ENCODE data around the gene GLIPR1L2. TPM values are rescaled to one million over a fixed set of nuclear protein-coding genes. Genes with fewer than 3 reads are reported as not detected.
"Not testable (repeated sequence)": the region's sequence is repeated elsewhere in the genome, so short reads cannot be mapped to it uniquely, and the experiment has no call there.

GLIPR1L2 gene
- polyA plus RNA-seq (ENCODE audit: insufficient read length in 10 of 10): 1 to 10 TPM in 5 of 10 donors, under 1 TPM in 5; 0.23 to 2.0 (median 1.1) TPM
- long read RNA-seq, donor 1: 0 reads
- long read RNA-seq, donor 2, partial matches to known transcripts: 0 of 1 reads
- long read RNA-seq, donor 2, other reads (novel, unspliced or antisense): 0 of 1 reads
- long read RNA-seq, donor 3: 0 reads
- long read RNA-seq, donor 4: 0 reads
- long read RNA-seq, donor 5: 0 reads
- long read RNA-seq, donor 6: 0 reads
- long read RNA-seq, donor 7: 0 reads
- long read RNA-seq, donor 8: 0 reads
- long read RNA-seq, donor 9: 0 reads

- peak; percentile 96 to 98 (median 97) for DNase-seq
These were observed at the start of gene GLIPR1L2 for GRCh38 chr12:75390899-75391538. GLIPR1L2 (plus strand) TSS chr12:75391089; CDS start chr12:75391117, 28 bp downstream.

GRCh38 chr12:75341873-75342272 lies 49.0 kb upstream of the GLIPR1L2 start:
- DNase-seq: no peak

- DNase-seq: no peak
These were observed 45.4 kb upstream of the GLIPR1L2 start for GRCh38 chr12:75345531-75345930.

- not testable (repeated sequence) for DNase-seq
These were observed 44.7 kb upstream of the GLIPR1L2 start for GRCh38 chr12:75346215-75346614.

DNA sequence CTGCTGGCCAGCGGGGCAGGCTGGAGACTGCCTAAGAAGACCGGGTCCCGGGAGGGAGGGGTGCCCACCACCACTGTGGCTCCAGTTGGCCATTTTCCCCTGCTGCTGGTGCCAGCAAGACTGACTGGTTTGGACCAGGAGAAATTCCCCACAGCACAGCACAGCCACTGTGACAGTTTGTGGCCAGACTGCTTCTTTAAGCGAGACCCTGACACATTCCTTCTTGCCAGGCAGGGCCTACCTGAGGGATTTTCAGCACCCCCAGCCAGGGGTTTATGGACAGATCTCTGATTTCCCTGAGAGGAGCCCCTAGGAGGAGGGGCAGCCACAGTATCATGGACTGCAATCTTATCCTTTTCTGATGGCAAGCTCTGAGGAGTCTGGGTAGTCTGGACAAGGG lies 40.9 kb upstream of the GLIPR1L2 start:
- DNase-seq: no peak

DNA sequence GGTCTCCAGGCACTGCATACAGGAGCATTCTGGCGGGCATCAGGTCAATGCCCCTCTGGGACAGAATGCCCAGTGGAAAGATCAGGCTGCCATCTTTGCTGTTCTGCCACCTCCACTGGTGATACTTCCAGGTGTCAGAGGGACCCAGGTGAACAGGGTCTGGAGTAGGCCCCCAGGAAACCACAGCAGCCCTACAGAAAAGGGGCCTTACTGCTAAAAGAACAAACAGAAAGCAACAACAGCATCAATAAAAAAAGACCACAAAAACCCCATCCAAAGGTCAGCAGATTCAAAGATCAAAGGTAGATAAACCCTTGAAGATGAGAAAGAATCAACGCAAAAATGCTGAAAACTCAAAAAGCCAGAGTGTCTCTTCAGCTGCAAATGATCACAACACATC lies 40.5 kb upstream of the GLIPR1L2 start:
- DNase-seq: no peak

- no peak for DNase-seq
These were observed 36.9 kb upstream of the GLIPR1L2 start for GRCh38 chr12:75354011-75354410.

- no peak for DNase-seq
These were observed 30.0 kb upstream of the GLIPR1L2 start for GRCh38 chr12:75360920-75361319.

GRCh38 chr12:75361408-75361807 lies 29.5 kb upstream of the GLIPR1L2 start:
- DNase-seq: no peak

DNA sequence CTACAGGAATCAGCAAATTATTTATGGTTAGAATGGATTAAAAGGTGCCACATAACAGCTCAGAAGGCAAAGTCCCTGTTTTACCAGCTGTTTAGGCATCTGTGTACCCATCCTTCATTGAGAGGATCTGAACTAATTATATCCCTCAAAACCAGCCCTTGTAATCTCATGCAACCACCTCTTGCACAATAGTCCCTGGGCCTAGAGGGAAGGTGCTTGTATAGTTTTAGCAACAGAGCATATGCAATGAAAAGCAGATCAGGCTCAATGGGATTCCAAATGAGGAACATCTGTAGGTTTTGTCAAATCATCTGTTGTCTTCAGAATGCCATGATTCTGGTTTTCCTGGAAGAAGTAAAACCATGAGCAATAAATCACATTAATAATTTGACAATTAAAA lies 26.0 kb upstream of the GLIPR1L2 start:
- DNase-seq: no peak

DNA sequence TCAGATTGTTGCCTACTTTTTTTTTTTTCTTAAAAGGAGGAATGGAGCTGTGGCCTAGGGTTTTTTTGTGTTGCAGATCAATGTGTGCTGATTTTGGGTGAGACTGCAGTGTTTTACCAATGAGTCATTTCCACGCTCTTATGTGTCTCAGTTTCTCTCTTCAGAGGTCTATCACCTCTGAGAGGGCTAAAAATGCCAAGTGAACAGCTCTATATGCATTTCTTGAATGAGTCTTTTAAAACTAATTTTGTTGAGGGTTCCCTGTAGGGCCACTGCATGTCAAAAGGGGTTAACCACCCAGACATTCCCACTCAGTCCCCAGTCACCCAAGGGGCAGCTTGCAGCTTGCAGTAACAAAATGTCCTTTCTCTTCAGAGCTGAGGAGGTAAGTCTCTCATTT lies 24.3 kb upstream of the GLIPR1L2 start:
- DNase-seq: no peak

DNA sequence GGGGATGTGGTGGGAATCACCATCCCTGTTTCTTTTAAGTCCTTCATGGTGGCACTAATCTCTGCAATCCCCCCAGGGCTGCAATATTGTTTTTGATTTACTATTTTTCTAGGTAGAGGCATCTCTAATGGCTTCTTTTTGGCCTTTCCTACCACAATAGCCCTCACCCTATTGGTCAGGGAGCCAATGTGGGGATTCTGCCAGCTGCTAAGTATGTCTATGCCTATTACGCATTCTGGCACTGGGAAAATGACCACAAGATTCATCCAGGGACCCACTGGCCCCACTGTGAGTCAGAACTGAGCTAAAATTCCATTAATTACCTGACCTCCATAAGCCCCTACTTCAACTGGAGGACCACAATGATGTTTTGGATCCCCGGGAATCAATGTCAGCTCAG lies 15.9 kb upstream of the GLIPR1L2 start:
- DNase-seq: no peak

- no peak for DNase-seq
These were observed 12.5 kb upstream of the GLIPR1L2 start for GRCh38 chr12:75378354-75378753.

- peak in 1 of 3 donors; percentile 26 for DNase-seq
These were observed 1.8 kb upstream of the GLIPR1L2 start for GRCh38 chr12:75389061-75389460.

- DNase-seq: peak in 1 of 3 donors; percentile 4
These were observed 1.2 kb upstream of the GLIPR1L2 start for GRCh38 chr12:75389706-75390105.

GRCh38 chr12:75390156-75390898 lies 562 bp upstream of the GLIPR1L2 start:
- peak in 1 of 3 donors; percentile 2 for DNase-seq

GRCh38 chr12:75404231-75404630 lies 13.3 kb downstream of the GLIPR1L2 start:
- DNase-seq: no peak

DNA sequence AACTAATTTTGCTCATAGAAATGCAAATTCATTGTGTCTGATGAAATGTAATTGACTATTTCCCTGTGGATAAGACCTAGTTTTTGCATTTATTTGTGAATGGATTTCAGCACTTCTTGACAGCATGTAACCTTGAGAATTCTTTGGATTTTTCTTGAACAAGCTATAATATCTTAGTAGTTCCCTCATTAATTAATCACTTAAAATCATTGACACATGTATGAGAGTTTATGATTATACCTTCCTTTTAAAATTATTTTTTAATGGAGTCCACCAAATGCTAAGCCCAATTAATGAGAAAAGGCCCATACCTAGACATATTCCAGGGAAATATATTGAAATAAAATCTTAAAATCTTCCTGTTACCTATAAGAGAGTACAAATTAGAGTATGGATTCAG lies 16.8 kb downstream of the GLIPR1L2 start:
- DNase-seq: no peak

- no peak for DNase-seq
These were observed 18.9 kb downstream of the GLIPR1L2 start for GRCh38 chr12:75409830-75410229.

GRCh38 chr12:75414671-75415070 lies 23.8 kb downstream of the GLIPR1L2 start:
- DNase-seq: peak in 1 of 3 donors; percentile 25

DNA sequence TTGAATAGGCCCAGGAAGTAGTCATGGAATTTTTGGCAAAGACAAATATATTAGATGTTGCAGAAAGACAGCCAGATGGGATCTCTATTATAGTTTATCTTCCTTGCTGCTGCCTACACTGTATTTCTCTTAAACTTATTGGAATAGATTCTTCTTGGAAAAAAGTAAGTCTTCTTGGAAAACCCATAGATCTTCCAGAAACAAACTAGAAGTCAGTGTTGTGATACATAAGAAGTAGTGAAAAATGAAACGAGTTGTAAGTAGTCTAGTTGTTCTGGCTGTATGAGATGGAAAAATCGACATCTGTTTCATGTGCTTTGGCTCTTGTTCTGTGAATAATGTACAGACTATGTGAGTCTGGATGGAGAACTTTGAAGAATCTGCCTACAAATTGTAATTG lies 29.0 kb downstream of the GLIPR1L2 start:
- peak in 2 of 3 donors; percentile 18 to 61 for DNase-seq

DNA sequence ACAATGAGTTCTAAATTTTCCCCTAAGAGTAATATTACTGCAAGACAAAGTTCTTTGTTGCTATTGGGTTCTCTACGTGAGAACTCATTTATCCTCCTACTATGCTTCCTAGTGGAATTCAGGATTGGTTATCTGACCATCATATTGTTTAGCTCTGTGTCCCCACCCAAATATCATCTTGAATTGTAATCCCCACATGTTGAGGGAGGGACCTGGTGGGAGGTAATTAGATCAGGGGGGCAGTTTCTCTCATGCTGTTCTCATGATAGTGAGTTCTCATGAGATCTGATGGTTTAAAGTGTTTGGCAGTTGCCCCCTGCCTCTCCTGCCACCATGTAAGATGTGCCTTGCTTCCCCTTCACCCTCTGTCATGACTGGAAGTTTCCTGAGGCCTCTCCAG lies 36.6 kb downstream of the GLIPR1L2 start:
- DNase-seq: no peak

- DNase-seq: no peak
These were observed 37.9 kb downstream of the GLIPR1L2 start for GRCh38 chr12:75428767-75429166.

Data from muscle of back (tissue), 13 donors.